Stomach smooth muscle (tissue), 2 donors: Measurements from ENCODE around the gene C3orf22.

Experiments used
- H3K27ac ChIP-seq: one replicate; pipeline ENCODE4 v1.7.0; 2013; ENCODE audit warnings: mild to moderate bottlenecking, low read length, inconsistent platforms
- H3K27me3 ChIP-seq, 2 donors: one replicate each; pipeline ENCODE4 v1.7.0; 2013; ENCODE audit warnings: low read length in 2 of 2; ENCODE audit not compliant: insufficient read depth in 2 of 2, control insufficient read depth in 1 of 2
- H3K36me3 ChIP-seq, 2 donors: one replicate each; pipeline ENCODE4 v1.7.0; 2013; ENCODE audit warnings: low read length in 2 of 2; ENCODE audit not compliant: control insufficient read depth in 2 of 2, insufficient read depth in 2 of 2
- H3K4me1 ChIP-seq: one replicate; pipeline ENCODE4 v1.7.0; 2013; ENCODE audit warnings: low read length; ENCODE audit not compliant: control insufficient read depth, insufficient read depth
- H3K4me3 ChIP-seq, 2 donors: one replicate each; pipeline ENCODE4 v1.7.0; 2013; ENCODE audit warnings: low read length in 2 of 2
- H3K9ac ChIP-seq, 2 donors: one replicate each; pipeline ENCODE4 v1.7.0; 2013; ENCODE audit warnings: low read length in 2 of 2, mild to moderate bottlenecking in 1 of 2
- H3K9me3 ChIP-seq, 2 donors: one replicate each; pipeline ENCODE4 v1.7.0; 2013; ENCODE audit warnings: low read length in 2 of 2; ENCODE audit not compliant: control insufficient read depth in 2 of 2
- donor health status: healthy.
- donor health status: Pancreatic carcinoma.

Gene C3orf22

GRCh38 chr3:126556637-126557414 is 1.9 kb downstream of the C3orf22 start:
- Histone ChIP-seq H3K27me3 (no peaks in the 10 kb centered on the region), H3K9me3 (no peaks in the 10 kb centered on the region), H3K4me3 (no peak overlapping the region), H3K9ac (no peak overlapping the region), H3K27ac (no peak overlapping the region), H3K36me3 (no peaks in the 10 kb centered on the region), H3K4me1 (no peaks in the 10 kb centered on the region)

DNA sequence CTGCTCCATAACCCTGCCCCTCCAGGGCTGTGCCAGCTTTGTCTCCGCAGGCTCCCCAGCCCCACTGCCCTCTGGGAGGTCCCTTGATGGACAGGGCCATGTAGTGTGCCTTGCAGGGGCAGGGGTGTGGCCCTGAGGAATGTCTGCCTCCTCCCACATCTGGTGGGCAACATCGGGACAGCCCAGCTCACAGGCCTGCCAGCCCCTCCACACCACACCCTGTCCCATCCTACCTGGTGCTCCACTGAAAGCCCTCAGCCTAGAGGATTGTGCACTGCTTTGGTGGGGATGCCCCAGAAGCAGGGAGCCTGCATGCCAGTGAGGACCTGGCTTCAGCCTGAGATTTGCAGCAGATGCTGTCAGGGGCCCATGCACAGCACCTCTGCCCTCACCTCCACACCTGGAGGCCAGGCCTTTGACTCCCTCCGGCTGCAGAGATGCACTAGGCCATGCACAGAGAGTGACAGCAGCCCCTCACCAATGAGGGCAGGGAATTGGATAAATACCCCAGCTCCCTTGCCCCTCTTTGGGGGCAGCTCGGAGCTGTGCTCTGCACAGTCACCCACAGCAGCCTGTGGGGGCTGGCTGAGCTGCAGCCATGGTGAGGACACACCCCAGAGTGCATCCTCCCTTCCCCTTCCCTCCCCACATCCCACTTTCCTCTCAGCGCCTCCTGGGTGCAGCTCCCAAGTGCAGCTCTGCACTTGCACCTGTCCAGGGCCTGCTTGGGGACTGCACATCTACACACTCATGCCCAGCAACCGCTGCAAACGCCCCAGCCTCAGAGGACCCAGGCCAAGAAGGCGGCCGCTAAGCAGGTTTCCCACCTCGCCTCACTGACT is 2.7 kb downstream of the C3orf22 start:
- Histone ChIP-seq H3K27me3 (no peaks in the 10 kb centered on the region), H3K9me3 (no peaks in the 10 kb centered on the region), H3K36me3 (no peaks in the 10 kb centered on the region), H3K27ac (no peak overlapping the region), H3K4me3 (no peak overlapping the region), H3K4me1 (no peaks in the 10 kb centered on the region), H3K9ac (no peak overlapping the region)

DNA sequence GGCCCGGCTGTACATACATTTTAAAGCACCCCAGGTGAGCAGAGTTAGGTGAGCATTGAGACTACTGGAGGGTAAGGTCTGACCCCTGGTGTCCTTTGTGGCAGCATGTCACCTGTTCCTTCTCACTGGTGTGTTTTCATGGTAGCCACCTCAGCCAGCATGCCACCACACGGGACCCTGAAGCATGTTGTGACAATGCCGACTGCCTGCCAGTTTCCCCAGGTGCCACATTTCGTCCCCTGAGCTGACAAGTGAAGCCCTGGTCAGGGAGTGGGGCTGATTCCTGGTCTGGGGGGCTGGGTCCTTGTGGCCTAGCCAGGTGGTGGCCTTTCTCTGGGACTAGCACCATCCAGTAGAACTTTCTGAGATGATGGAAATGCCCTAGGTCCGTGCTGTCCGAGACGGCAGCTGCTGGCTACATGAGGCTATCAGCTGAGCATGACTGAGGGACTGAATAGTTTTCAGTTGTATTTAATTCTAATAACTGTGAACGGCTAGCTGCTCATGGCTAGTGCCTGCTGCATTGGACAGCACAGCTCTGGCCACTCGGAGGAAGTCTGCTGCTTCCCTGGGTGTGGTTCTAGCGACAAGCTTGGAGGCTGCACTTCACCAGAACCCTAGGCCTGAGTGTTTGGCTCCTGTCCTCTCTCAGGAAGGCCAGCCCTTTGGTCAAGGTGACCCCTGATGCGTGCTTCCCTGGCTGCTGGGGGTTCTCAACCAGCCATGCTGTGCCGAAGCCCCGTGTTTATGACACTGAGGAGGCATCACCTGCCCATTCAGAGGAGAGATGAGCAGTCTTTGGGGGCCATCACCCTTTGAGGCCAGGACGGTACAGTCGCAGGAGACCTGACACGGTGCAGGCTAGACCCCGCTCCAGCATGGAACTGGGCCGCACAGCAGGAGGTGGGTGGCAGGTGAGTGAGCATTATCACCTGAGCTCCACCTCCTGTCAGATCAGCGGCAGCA is 3.9 kb downstream of the C3orf22 start:
- Histone ChIP-seq H3K27ac (no peak overlapping the region), H3K36me3 (no peaks in the 10 kb centered on the region), H3K9ac (no peak overlapping the region), H3K9me3 (no peaks in the 10 kb centered on the region), H3K4me3 (no peak overlapping the region), H3K4me1 (no peaks in the 10 kb centered on the region), H3K27me3 (no peaks in the 10 kb centered on the region)

GRCh38 chr3:126553284-126554084 is 5.2 kb downstream of the C3orf22 start:
- Histone ChIP-seq H3K9ac (no peak overlapping the region), H3K4me1 (no peaks in the 10 kb centered on the region), H3K36me3 (no peaks in the 10 kb centered on the region), H3K27me3 (peaks cover 0 to 3% of the 10 kb centered on the region in 2 donors), H3K27ac (no peak overlapping the region), H3K9me3 (no peaks in the 10 kb centered on the region), H3K4me3 (no peak overlapping the region)

- peaks cover 0 to 3% of the 10 kb centered on the region in 2 donors for H3K27me3 ChIP-seq
Measured at GRCh38 chr3:126552688-126553283, 5.9 kb downstream of the C3orf22 start.

GRCh38 chr3:126551839-126552687 is 6.7 kb downstream of the C3orf22 start:
- no peak overlapping the region for H3K4me3 ChIP-seq
- H3K27ac ChIP-seq: no peak overlapping the region
- no peaks in the 10 kb centered on the region for H3K36me3 ChIP-seq
- no peak overlapping the region for H3K9ac ChIP-seq
- H3K4me1 ChIP-seq: no peaks in the 10 kb centered on the region
- no peaks in the 10 kb centered on the region for H3K9me3 ChIP-seq
- peaks cover 0 to 3% of the 10 kb centered on the region in 2 donors for H3K27me3 ChIP-seq

More at GRCh38 chr3:126552688-126553283, 5.9 kb downstream of the C3orf22 start:
- Histone ChIP-seq H3K36me3 (no peaks in the 10 kb centered on the region), H3K9me3 (no peaks in the 10 kb centered on the region), H3K4me3 (no peak overlapping the region), H3K4me1 (no peaks in the 10 kb centered on the region), H3K9ac (no peak overlapping the region), H3K27ac (no peak overlapping the region)

DNA sequence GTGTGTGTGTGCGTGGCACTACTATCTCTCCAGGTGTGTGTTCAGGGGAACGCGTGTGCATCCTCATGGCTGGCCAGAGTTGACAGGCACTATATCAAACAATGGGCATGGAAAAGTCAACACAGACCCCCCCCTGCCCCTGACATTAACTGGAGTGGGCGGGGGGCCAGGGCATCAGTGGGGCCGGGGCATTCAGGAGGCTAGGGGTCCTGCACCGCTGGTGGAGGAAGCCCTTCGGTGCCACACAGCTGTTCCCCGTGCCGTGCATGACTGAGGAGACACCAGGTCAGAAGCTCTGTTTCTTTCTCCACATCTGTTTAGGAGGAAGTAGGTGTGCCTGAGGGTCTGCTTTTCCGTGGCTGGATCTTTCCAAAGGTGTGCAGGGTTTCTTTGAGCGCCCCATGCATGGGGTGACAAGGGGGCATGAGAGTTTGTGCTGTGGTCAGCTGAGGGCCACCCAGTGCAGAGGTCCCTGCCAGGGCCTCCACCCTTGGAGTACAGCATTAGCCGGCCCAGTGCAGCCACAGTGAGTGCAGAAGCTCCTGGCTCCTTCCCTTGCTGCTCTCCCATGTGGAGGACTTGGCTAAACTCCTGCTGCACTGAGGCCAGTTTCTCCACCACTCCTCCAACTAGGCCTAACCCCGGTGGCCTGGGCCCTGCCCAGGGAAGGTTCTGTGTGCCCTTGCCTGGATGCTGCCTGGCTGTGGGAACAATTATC is 7.5 kb downstream of the C3orf22 start:
- peaks cover 0 to 5% of the 10 kb centered on the region in 2 donors for H3K27me3 ChIP-seq

GRCh38 chr3:126550488-126551051 is 8.2 kb downstream of the C3orf22 start:
- no peaks in the 10 kb centered on the region for H3K36me3 ChIP-seq
- no peak overlapping the region for H3K9ac ChIP-seq
- no peaks in the 10 kb centered on the region for H3K4me1 ChIP-seq
- no peaks in the 10 kb centered on the region for H3K9me3 ChIP-seq
- H3K27ac ChIP-seq: no peak overlapping the region
- H3K4me3 ChIP-seq: no peak overlapping the region
- H3K27me3 ChIP-seq: peaks cover 0 to 7% of the 10 kb centered on the region in 2 donors

More for the DNA sequence above, 7.5 kb downstream of the C3orf22 start:
- Histone ChIP-seq H3K4me1 (no peaks in the 10 kb centered on the region), H3K27ac (no peak overlapping the region), H3K9me3 (no peaks in the 10 kb centered on the region), H3K4me3 (no peak overlapping the region), H3K9ac (no peak overlapping the region), H3K36me3 (no peaks in the 10 kb centered on the region)
